GM18511 (cell line): ENCODE data around the gene CLCNKA.
"Not testable (repeated sequence)": the region's sequence is repeated elsewhere in the genome, so short reads cannot be mapped to it uniquely, and the experiment has no call there.

ENCODE experiments used
- ATAC-seq: cut with Tn5 transposase; IDR thresholded peaks from one replicate; pipeline ENCODE4 v1.9.1; 2021; ENCODE audit warnings: mild to moderate bottlenecking, moderate library complexity; ENCODE audit not compliant: unreplicated experiment

CLCNKA gene

DNA sequence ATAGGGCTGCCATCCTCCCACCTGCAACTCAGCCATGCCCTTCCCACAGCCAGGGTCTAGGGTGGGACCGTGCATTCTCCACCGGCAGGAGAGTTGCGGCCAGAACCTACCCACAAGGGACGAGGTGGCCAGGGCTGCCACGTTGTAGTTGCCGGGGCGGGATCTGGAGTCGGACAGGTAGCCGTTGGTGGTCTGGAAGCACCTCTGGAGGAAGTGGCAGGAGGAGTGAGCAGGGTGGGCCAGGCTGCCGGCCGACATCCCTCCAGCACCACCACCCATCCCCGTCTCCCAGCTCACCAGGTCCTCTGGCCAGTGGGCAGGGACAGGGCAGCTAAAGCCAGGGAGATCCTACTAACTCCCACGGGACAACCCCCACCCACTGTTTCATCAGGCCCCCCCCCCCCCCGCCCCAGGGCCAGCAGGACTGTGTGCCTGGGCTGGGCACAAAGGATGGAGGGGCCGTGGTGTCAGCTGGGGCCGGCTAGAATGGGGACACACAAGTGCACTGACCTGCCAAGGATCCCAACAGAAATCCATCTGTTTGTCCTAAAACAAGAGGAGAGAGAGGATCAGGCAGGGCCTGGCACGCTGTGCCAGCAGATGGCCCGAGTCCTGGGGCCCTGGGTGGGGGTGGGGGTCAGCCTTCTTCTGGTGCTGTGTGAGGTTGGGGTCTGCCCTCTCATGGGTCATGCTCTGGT is 40.3 kb downstream of the CLCNKA start:
- ATAC-seq: not testable (repeated sequence)

DNA sequence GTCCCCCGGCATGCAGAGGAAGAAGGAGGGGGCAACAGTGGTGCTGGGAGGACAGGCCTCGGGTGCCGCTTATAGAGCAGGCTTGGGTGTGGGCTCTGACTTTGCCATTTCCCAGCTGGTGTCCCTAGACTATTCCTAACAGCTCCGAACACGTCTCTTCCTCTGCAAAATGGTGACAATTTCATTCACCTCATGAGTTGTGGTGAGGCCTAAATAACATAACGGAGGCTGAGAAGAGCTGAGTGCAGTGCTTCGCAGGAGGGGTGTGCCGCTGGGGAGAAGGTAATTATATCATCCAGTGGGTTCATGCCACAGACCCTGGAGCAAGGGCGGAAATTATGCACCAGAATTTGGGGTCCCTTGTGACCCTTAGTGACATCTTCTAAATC is 40.8 kb downstream of the CLCNKA start:
- not testable (repeated sequence) for ATAC-seq

DNA sequence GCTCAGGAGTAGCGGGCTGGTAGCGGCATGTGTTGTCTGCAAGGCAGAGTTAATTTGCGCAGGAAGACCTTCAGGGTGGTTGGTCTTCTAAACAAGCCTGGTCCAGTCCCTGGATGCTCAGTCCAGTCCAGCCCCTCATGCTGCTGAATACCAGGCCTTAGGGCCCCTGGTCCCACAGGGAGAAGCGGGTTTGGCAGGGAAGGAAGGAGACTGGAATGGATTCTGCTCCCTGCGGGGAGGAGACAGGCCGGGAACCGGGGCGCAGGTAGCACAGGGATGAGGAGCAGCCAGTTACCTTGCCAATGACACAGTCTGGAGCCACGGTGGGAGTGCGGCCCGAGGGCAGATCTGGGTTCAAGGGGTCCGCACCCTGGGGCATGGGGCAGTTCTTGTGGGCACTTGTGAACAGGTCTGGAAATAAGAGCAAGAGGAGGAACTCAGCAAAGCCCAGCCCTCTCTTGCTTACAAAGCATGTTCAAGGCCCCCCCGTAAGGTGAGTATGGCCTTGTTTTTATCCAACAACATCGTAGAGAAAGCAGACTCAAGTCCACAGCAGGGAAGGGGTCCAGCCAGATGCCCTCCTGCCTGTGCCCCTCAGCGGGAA is 41.5 kb downstream of the CLCNKA start:
- no peak for ATAC-seq

DNA sequence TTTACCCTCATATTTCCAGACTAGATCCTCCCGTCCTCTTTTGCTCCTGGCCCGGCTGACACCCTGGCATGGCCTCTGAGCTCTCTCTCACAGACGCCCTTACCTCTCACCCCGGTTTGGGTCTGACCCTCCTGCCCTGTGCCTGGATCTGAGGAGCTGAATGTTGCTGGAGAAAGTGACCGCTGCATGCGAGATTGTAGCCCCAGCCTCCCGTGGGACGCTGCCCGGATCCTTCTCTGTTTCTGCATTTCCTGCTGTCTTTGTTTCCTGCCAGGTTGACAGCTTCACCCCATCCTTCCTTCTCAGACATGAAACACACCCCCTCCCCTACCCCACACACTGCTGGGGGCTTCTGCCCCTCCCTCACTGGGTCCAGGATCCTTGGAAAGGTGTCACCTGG is 42.1 kb downstream of the CLCNKA start:
- no peak for ATAC-seq

DNA sequence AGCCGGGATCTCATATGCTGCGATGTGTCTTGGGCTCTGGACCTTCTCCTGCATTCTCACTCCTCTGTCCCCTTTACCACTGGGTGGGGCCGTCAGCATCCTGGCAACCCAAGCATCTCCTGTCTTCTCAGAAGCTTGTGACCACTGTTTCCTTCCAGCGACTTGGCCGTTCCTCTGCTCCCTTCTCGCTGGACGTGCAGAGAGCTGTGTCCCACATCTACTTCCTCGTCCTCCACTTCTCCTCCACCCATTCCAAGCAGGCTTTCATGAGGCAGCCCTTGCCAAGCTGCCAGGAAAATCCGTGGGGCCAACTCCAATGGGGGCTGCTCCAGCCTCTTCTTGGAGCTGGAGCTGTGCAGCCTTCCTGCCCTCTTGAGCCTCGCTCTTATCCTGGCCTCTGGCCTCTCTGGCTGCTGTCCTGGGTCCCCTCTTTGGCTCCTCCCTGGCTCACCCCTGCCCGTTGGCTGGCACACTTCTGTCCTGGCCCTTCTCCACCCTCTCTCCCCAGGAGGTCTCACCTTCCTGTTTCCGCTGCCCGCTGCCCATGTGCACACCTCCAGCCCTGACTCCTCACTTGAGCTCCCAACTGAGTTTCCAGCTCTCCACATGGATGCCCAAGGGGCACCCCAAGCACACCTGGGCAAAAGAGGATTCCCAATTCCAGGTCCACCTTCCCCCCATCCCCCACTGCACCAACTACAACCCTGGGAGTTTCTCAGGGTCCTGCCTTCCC is 42.9 kb downstream of the CLCNKA start:
- ATAC-seq: no peak

DNA sequence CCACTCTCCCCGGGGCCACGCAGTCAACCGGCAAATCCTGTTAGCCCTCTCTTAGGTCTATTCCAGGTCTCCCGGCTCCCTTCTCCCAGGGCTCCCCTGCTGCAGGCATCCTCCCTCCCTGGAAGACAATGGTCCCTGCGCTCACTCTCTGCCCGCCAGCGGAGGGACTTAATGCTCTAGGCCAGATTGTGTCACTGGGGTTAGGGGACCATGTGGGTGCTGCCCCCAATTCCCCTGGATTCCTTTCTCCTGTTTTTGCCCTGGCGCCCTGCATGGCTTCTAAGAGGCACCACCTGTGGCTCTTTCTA is 43.4 kb downstream of the CLCNKA start:
- no peak for ATAC-seq

DNA sequence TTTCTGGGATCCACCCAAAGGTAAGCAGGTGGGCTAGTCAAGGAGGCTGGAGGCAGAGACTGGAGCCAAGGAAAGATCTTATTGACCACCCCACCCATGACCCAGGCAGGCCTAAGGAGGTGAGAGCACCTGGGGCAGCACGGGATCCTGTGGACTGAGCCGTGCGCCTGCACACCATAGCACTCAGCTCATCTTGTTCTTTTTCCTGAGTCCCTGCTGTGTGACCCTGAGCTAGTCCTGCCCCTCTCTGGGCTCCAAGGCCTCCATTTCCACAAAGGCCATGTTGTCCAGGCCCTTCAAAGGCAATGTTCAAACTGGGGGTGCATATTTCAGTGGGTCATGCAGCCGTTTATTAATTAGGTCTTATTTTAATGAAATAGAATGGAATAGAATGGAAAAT is 44.4 kb downstream of the CLCNKA start:
- ATAC-seq: no peak

DNA sequence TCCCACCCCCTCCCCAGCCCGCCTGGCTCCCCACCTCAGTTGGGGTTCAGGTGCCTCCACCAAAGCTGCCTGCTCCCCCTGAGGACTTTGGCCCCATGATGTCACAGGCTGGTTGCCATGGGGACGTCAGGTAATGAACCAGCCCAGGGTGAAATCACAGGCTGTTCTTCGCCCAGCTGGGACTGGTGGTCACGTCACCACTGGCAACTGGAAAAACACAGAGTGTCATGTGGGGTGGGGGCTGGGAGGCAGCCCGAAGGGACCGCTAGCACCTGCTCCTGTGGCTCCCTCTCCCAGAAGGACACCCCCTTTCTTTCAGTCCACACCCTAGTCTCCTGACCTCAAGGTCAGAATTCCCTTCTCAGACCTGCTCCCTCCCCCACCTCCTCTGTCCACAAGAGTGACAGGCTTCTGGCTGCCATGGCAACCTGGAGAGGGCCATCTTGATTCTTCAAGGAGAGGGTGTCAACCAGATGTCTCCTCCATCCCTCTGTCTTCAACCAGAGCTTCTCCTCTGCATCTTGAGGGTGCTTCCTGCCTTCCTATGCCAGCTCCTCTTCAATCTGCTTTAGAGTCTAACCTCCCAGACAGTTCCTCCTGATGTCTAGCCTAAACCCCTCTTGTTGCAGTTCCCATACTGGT is 45.4 kb downstream of the CLCNKA start:
- no peak for ATAC-seq

DNA sequence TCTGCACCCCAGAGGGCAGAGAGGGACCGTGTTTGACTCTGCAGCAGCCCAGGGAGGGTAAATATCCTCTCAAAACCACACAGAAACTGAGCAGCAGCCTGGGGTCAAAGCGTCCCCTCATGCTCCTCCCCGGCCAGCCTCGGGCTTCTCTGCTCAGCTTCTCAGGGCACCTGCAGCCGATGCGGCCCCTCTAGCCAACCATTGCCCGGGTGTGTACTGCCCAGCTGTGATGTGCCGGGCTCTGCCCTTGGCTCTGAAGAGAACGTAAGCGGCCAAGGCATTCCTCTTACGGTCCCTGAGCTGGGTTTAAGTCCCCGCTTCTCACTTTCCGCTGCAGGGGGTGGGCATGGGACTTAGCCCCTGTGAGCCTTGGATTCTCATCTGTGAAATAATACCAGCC is 46.1 kb downstream of the CLCNKA start:
- ATAC-seq: no peak

DNA sequence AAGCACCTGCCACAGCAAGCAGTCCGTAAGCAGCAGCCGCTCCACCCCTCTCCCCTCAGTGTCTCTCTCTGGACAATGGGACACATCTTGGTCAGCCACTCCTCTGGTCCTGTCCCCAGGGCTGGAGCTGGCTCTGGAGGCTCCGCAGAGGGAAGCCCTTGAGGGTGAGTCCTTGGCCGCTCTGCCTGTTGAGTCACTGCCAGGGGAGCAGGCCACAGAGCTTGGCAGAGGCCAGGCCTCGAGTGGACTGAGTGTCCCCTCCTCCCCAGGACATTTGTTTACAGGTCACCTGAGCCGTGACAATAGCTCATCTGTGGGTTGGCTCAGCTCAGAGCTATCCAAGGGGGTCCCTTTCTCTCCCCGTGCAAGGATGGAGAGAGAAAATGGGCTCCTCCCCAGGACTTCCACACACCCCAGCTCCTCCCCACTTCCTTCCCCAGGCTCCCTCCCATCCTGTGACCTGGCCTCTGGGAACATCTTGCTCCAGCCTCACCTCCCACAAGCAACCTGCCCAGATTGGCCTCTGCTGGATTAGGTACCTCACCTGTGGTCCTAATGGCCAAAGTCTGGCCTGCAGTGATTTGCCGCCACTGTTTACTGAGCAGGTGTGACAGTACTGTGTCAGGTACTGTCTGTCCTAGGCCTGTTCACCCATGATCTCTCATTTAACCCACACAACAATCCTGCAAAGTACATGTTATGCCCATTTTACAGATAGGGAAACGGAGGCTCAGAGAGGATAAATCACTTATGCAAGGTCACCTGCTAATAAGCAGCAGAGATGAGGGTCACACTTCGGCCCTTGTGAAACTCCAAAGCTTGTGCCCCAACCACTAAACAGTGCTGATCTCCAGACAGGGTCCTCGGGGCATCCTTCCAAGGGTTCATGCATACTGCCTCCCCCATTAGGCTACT is 46.8 kb downstream of the CLCNKA start:
- no peak for ATAC-seq

DNA sequence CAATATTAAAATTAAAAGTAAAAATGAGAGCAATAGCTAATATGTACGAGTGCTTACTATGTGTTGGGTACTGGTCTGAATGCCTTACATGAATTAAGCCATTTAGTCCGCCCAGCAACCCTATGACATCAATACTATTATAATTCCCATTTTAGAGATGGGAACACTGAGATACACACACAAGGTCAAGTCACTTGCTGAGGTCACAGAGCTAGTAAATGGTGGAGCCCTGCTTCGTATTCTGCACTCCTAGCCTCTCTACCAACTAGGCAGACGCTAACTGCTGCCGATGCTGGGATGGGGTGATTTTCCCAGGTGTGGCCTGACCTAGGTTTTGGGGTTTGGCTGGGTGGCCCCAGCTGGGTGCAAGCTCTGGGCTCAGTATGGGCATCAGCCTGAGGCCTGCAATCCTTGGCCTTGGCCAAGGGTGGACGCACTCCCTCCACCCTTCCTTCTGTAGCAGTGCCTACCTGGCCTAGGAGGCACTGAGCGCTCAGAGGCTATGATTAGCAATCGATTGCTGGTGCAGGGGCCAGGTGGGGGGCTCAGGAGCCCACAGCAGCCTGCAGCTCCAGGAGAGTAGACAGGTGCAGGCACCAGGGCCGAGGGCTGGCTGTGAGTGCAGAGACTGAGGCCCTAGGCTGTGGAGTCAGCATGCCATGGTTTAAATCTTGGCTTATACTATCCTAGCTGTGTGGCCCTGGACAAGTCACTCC is 49.0 kb downstream of the CLCNKA start:
- no peak for ATAC-seq

DNA sequence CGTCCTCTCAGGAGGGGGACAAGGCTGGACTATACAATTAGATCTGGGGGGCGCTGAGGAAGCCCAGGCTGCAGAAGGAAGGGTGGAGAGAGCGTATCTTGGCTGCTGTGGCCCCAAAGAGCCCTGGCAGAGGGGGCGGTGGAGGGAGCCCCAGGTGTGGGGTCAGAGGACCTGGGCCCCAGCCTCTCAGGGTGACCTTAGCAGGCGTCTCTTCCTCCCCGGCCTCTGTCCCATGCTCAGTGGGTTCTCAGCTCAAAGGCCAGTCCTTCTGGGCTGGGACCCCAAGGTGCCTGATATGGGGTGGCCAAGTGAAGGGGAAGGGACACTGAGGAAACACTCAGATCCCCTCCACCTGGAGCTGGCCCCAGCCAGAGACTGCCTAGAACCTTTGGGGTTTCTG is 49.8 kb downstream of the CLCNKA start:
- ATAC-seq: no peak

DNA sequence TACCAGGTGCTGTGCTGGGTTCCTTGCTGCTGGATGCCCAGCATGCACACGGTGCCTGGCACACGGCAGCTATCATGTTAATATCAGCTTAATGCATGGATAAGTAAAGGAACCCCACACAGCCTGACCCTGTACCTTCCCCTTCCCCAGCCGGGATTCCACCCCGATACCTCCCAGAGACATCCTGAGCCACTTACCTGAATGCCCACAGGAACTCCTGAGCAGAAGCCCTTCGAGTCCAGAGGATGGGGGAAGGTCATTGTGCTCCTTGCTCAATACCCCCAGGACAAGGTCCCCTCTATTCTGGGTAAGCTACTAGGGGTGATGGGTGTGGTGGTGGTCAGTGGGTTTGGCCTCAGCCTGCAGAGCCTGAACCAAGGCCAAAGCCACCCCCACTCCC is 50.3 kb downstream of the CLCNKA start:
- no peak for ATAC-seq

DNA sequence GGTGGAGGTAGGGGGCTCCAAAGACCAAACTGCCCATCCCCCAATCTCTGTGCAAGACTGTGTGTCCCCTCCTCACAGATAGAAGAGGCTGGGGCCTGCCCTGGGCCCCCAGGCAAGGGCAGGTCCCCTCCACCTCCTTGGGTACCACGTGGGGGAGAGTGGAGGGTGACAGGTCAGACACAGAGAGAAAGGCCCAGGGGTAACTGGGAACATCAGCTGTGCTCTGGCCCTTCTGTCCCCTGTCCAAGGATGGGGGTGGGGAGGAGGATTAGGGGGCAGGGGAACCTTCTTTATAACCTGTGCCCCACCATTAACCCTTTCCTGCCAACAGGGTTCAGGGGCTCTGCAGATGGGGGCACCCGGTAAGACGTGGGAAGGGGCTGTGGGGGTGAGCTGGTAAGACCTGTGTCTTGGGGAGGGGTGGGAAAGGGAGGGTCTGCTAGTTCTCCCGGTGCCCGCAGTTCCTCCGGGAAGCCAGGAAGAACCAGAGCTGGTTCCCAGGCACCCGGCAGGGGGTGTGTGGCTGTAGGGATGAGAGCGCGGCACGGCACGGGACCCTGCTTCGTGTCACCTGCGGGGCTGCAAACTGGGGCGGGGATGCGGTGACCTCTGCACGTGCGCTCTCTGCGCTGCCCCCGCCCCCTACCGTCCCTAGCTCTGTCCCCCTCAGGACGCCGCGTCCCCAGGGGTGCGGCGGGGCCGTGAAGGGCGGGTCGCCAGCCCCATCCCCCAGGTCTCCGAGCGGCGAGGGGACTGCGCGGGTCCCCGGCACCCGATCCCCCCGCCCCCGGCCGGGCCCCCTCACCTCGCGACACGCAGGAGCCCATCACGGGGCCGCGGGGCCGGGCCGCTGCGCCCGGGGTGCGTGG is 51.0 kb downstream of the CLCNKA start:
- ATAC-seq: no peak

DNA sequence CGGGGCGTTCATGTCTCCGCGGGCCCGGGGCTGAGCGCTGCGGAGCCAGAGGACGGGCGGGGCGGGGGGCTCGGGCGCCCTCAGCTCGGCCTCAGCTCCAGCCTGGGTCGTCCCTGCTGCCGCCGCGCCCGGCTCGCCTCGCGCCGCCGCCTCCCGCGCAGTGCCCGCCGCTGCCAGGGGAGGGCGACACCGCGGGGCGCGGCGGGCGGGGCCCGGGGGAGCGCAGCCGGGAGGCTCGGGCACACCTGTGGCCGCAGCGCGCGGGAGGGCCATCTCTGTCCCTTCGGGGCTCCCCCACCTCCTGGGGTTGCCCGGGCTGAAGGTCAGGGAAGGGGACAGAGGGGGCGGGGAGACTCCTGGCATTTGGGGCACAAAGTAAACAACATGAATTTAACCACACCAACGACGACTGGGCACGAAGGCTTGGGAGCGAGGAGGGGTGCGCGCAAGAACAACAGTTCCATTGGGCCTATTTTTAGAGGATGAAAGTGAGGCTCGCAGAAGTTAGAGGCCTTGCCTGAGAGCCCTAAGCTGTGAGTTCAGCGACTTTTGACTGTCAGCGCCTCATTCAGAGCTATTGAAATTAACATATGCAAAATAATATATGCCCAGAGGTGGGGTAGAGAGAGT is 51.8 kb downstream of the CLCNKA start, which contains the start of gene FAM131C:
Gene FAM131C, minus strand, starts transcription at position 162 of the 630 bp plus-strand sequence. CDS start 209 bp downstream, outside the sequence.
- no peak for ATAC-seq

DNA sequence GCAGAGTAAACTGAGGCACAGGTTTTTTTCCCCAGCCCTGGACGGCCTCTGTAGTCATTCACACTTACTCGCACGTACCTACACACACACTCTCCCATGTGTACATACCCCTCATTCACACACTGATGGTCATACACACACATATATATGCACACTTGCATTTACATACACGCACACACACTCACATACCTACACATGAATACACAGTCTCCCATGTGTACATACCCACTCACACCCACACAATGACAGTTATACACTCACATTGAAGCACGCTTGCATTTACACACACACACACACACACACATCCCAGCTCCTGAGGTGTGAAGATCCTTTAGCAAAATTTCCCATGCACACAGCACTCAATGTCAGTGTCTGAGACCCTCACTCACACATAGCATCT is 52.4 kb downstream of the CLCNKA start:
- no peak for ATAC-seq

DNA sequence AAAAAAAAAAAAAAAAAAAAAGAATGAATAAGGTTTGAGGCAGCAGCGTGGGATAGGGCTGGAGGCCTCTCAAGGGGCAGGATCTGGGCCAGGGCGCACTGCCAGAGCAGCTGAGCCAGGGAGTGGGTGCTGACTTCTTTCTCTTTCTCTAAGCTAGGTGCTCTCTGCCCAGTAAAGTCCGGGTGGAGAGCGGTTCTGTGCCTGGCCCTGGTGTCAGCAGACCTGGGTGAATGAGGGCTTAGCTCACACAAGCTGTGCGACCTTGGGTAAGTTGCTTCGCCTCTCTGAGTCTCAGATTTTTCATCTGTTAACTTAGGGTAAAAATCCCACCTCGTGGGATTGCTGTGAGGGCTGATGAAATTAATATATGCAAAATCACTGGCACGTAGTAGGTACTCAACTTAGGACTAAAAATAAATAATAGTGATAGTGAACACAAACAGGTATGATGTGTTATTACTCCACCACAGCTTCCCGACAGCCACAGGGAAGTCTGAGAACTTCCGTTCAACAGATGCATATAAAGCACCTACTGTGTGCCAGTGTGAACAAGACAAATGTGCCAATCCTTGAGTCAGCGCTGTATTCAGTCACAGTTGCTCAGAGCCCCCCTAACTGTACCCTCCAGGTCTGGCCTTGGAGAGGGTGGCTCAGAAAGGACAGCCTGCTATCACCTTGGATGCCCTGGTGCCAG is 53.6 kb downstream of the CLCNKA start:
- ATAC-seq: no peak
